Karpas-422 (cell line): Measurements from ENCODE around the gene KLHL13. TPM values are rescaled to one million over a fixed set of nuclear protein-coding genes. Genes with fewer than 3 reads are reported as not detected.

ENCODE experiments used
- DNase-seq: peaks from one replicate; pipeline ENCODE4 v3.0.0-alpha.2; 2015
- H2AFZ ChIP-seq: fragments of 200-600 bp; sonication (generic); 2 replicates; pipeline ENCODE4 v1.6.1; 2014; ENCODE audit warnings: antibody characterized with exemption, low read length, mixed read lengths
- H3K27ac ChIP-seq: fragments of 200-600 bp; sonication (generic); 2 replicates; pipeline ENCODE4 v1.5.1; 2014; ENCODE audit warnings: mild to moderate bottlenecking, low read length, moderate library complexity
- H3K27me3 ChIP-seq: fragments of 200-600 bp; sonication (generic); 2 replicates; pipeline ENCODE4 v1.6.1; 2014; ENCODE audit warnings: low read length, mixed read lengths
- H3K36me3 ChIP-seq: fragments of 200-600 bp; sonication (generic); 2 replicates; pipeline ENCODE4 v1.6.1; 2014; ENCODE audit warnings: low read length, mixed read lengths; ENCODE audit not compliant: insufficient read depth
- H3K4me1 ChIP-seq: fragments of 200-600 bp; sonication (generic); 2 replicates; pipeline ENCODE4 v1.6.1; 2014; ENCODE audit warnings: mild to moderate bottlenecking, low read length, mixed read lengths
- H3K4me2 ChIP-seq: fragments of 200-600 bp; sonication (generic); 2 replicates; pipeline ENCODE4 v1.6.1; 2014; ENCODE audit warnings: low read length, low read depth, mild to moderate bottlenecking; ENCODE audit not compliant: poor library complexity, severe bottlenecking
- H3K4me3 ChIP-seq: fragments of 200-600 bp; sonication (generic); 2 replicates; pipeline ENCODE4 v1.5.1; 2014; ENCODE audit warnings: mild to moderate bottlenecking, antibody characterized with exemption, low read length, mixed read lengths
- H3K79me2 ChIP-seq: fragments of 200-600 bp; sonication (generic); 2 replicates; pipeline ENCODE4 v1.6.1; 2014; ENCODE audit warnings: mild to moderate bottlenecking, low read length, mixed read lengths
- H3K9ac ChIP-seq: fragments of 200-600 bp; sonication (generic); 2 replicates; pipeline ENCODE4 v1.6.0; 2014; ENCODE audit warnings: low read length
- H3K9me2 ChIP-seq: fragments of 200-600 bp; sonication (generic), shearing (Covaris generic); replicated peaks from 2 replicates; pipeline ENCODE4 v1.6.0; 2014; ENCODE audit warnings: mild to moderate bottlenecking, low read length, moderate library complexity; ENCODE audit not compliant: insufficient read depth
- H3K9me3 ChIP-seq: fragments of 300-700, 200-600 bp; sonication (generic); 2 replicates; pipeline ENCODE4 v1.6.1; 2014; ENCODE audit warnings: low read length, mixed read lengths
- H4K20me1 ChIP-seq: fragments of 200-600 bp; sonication (generic); 2 replicates; pipeline ENCODE4 v1.6.1; 2014; ENCODE audit warnings: mild to moderate bottlenecking, antibody characterized with exemption, low read length, low read depth; ENCODE audit not compliant: insufficient read depth
- total RNA-seq: library from RNA; depleted of rRNA; stranded (reverse); fragments of >200 nt; shearing (Covaris generic); gene quantifications from 2 replicates; pipeline ENCODE4 v1.2.3, GENCODE V29; 2014; ENCODE audit warnings: low replicate concordance

KLHL13 gene
- total RNA-seq, 1 experiment from 2014 or later: 1.4 TPM

- Histone ChIP-seq H3K27ac (no peak overlapping the region), H4K20me1 (no peaks in the 10 kb centered on the region), H3K9me2 (no peaks in the 10 kb centered on the region), H3K9ac (no peak overlapping the region), H3K9me3 (no peaks in the 10 kb centered on the region), H2AFZ (no peak overlapping the region), H3K27me3 (no peaks in the 10 kb centered on the region), H3K4me1 (peaks cover 4% of the 10 kb centered on the region; the same call in 1 of the 2 replicates), H3K4me2 (no peak overlapping the region), H3K79me2 (no peaks in the 10 kb centered on the region), H3K36me3 (no peaks in the 10 kb centered on the region), H3K4me3 (no peak overlapping the region)
- DNase-seq: no peak
Measured at GRCh38 chrX:117996408-117996807, 120.2 kb downstream of the KLHL13 start.

GRCh38 chrX:117995378-117995777 is 121.2 kb downstream of the KLHL13 start:
- no peak overlapping the region for H3K9ac ChIP-seq

GRCh38 chrX:117992192-117992723 is 124.4 kb downstream of the KLHL13 start:
- Histone ChIP-seq H2AFZ (no peak overlapping the region), H3K4me1 (peaks cover 3% of the 10 kb centered on the region; the same call in 1 of the 2 replicates), H3K36me3 (no peaks in the 10 kb centered on the region), H3K27me3 (no peaks in the 10 kb centered on the region), H3K79me2 (no peaks in the 10 kb centered on the region), H3K4me3 (no peak overlapping the region), H3K9me2 (no peaks in the 10 kb centered on the region), H4K20me1 (no peaks in the 10 kb centered on the region), H3K4me2 (no peak overlapping the region), H3K9ac (no peak overlapping the region), H3K9me3 (no peaks in the 10 kb centered on the region), H3K27ac (no peak overlapping the region)
- DNase-seq: no peak

More at GRCh38 chrX:117995378-117995777, 121.2 kb downstream of the KLHL13 start:
- no peak overlapping the region for H3K4me2 ChIP-seq
- no peaks in the 10 kb centered on the region for H3K9me2 ChIP-seq
- H3K9me3 ChIP-seq: no peaks in the 10 kb centered on the region
- no peak for DNase-seq
- no peaks in the 10 kb centered on the region for H4K20me1 ChIP-seq
- H2AFZ ChIP-seq: no peak overlapping the region
- no peaks in the 10 kb centered on the region for H3K79me2 ChIP-seq
- H3K4me3 ChIP-seq: no peak overlapping the region
- H3K27me3 ChIP-seq: no peaks in the 10 kb centered on the region
- H3K36me3 ChIP-seq: no peaks in the 10 kb centered on the region
- H3K4me1 ChIP-seq: peaks cover 4% of the 10 kb centered on the region; the same call in 1 of the 2 replicates
- H3K27ac ChIP-seq: no peak overlapping the region

GRCh38 chrX:117990438-117990837 is 126.2 kb downstream of the KLHL13 start:
- Histone ChIP-seq H3K9me2 (no peaks in the 10 kb centered on the region), H2AFZ (no peak overlapping the region), H3K9ac (no peak overlapping the region), H3K4me1 (no peaks in the 10 kb centered on the region), H4K20me1 (no peaks in the 10 kb centered on the region), H3K4me3 (no peak overlapping the region), H3K4me2 (no peak overlapping the region), H3K27ac (no peak overlapping the region), H3K36me3 (no peaks in the 10 kb centered on the region), H3K9me3 (no peaks in the 10 kb centered on the region), H3K79me2 (no peaks in the 10 kb centered on the region), H3K27me3 (no peaks in the 10 kb centered on the region)
- DNase-seq: no peak

GRCh38 chrX:117989512-117989911 is 127.1 kb downstream of the KLHL13 start:
- Histone ChIP-seq H3K9ac (no peak overlapping the region), H3K27me3 (no peaks in the 10 kb centered on the region), H3K36me3 (no peaks in the 10 kb centered on the region), H3K9me2 (no peaks in the 10 kb centered on the region), H3K9me3 (no peaks in the 10 kb centered on the region), H3K4me3 (no peak overlapping the region), H3K27ac (no peak overlapping the region), H3K4me2 (no peak overlapping the region), H2AFZ (no peak overlapping the region), H3K79me2 (no peaks in the 10 kb centered on the region), H4K20me1 (no peaks in the 10 kb centered on the region), H3K4me1 (no peaks in the 10 kb centered on the region)
- no peak for DNase-seq

GRCh38 chrX:117987373-117987772 is 129.2 kb downstream of the KLHL13 start:
- H3K9me3 ChIP-seq: no peaks in the 10 kb centered on the region
- no peaks in the 10 kb centered on the region for H3K36me3 ChIP-seq
- H3K4me2 ChIP-seq: no peak overlapping the region
- no peaks in the 10 kb centered on the region for H3K4me1 ChIP-seq
- H3K9ac ChIP-seq: no peak overlapping the region
- no peaks in the 10 kb centered on the region for H4K20me1 ChIP-seq
- H3K27me3 ChIP-seq: no peaks in the 10 kb centered on the region
- no peak overlapping the region for H3K27ac ChIP-seq
- no peaks in the 10 kb centered on the region for H3K9me2 ChIP-seq
- H2AFZ ChIP-seq: no peak overlapping the region
- H3K79me2 ChIP-seq: no peaks in the 10 kb centered on the region
- DNase-seq: no peak
- H3K4me3 ChIP-seq: no peak overlapping the region

- Histone ChIP-seq H3K9me2 (no peaks in the 10 kb centered on the region), H4K20me1 (no peaks in the 10 kb centered on the region), H3K27me3 (no peaks in the 10 kb centered on the region)
Measured at GRCh38 chrX:117985241-117985640, 131.4 kb downstream of the KLHL13 start.

GRCh38 chrX:117982694-117983392 is 133.8 kb downstream of the KLHL13 start:
- no peak overlapping the region for H3K27ac ChIP-seq
- H3K4me2 ChIP-seq: no peak overlapping the region
- H3K9ac ChIP-seq: no peak overlapping the region
- H3K4me3 ChIP-seq: no peak overlapping the region
- no peaks in the 10 kb centered on the region for H3K4me1 ChIP-seq
- no peaks in the 10 kb centered on the region for H3K9me3 ChIP-seq
- H3K36me3 ChIP-seq: no peaks in the 10 kb centered on the region
- no peaks in the 10 kb centered on the region for H4K20me1 ChIP-seq
- no peaks in the 10 kb centered on the region for H3K9me2 ChIP-seq
- DNase-seq: no peak
- no peaks in the 10 kb centered on the region for H3K27me3 ChIP-seq
- H2AFZ ChIP-seq: no peak overlapping the region
- no peaks in the 10 kb centered on the region for H3K79me2 ChIP-seq

More at GRCh38 chrX:117985241-117985640, 131.4 kb downstream of the KLHL13 start:
- Histone ChIP-seq H3K36me3 (no peaks in the 10 kb centered on the region), H3K4me1 (no peaks in the 10 kb centered on the region), H2AFZ (no peak overlapping the region), H3K27ac (no peak overlapping the region), H3K79me2 (no peaks in the 10 kb centered on the region), H3K4me3 (no peak overlapping the region), H3K4me2 (no peak overlapping the region), H3K9ac (no peak overlapping the region), H3K9me3 (no peaks in the 10 kb centered on the region)
- peak; percentile 62 for DNase-seq
